Fibroblast of lung (primary cell): ENCODE data around the gene GPR34. TPM values are rescaled to one million over a fixed set of nuclear protein-coding genes. Genes with fewer than 3 reads are reported as not detected.
A peak's percentile ranks its signal among the peaks of the same experiment; 100 is the strongest.

Source experiments
- DNase-seq, 2 donors: peaks; one replicate each; pipeline versions ENCODE4 v3.0.0 to v3.0.0-alpha.2; 2010; ENCODE audit warnings: low read depth in 2 of 2
- H2AFZ ChIP-seq: 2 replicates; pipeline ENCODE4 v1.5.1; 2012; ENCODE audit warnings: low read length, control low read depth, inconsistent platforms
- H3K27ac ChIP-seq: 2 replicates; pipeline ENCODE4 v1.5.1; 2011; ENCODE audit warnings: low read length, control low read depth; ENCODE audit not compliant: insufficient read depth
- H3K27me3 ChIP-seq: 2 replicates; pipeline ENCODE4 v1.5.1; 2011; ENCODE audit warnings: mild to moderate bottlenecking, low read length; ENCODE audit not compliant: control insufficient read depth, insufficient read depth
- H3K36me3 ChIP-seq: 2 replicates; pipeline ENCODE4 v1.5.1; 2011; ENCODE audit warnings: low read length; ENCODE audit not compliant: control insufficient read depth, insufficient read depth
- H3K4me1 ChIP-seq: 2 replicates; pipeline ENCODE4 v1.5.1; 2011; ENCODE audit warnings: low read length; ENCODE audit not compliant: control insufficient read depth, insufficient read depth; ENCODE audit errors: extremely low read depth
- H3K4me2 ChIP-seq: 2 replicates; pipeline ENCODE4 v1.5.1; 2011; ENCODE audit warnings: low read length, control low read depth; ENCODE audit not compliant: insufficient read depth; ENCODE audit errors: extremely low read depth
- H3K4me3 ChIP-seq, 4 experiments: fragments of 200-600 bp in 1 of 4; sonication (generic) in 1 of 4; replicated peaks in 1 of 4; 2 replicates each; pipeline ENCODE4 v1.5.1; 2011 to 2016; ENCODE audit warnings: low read length in 4 of 4, low read depth in 3 of 4, mild to moderate bottlenecking in 3 of 4, control low read depth in 2 of 4, inconsistent platforms in 1 of 4, mixed read lengths in 1 of 4; ENCODE audit not compliant: insufficient read depth in 1 of 4; ENCODE audit errors: control extremely low read depth in 1 of 4
- H3K79me2 ChIP-seq: 2 replicates; pipeline ENCODE4 v1.5.1; 2012; ENCODE audit warnings: mild to moderate bottlenecking, low read length, inconsistent platforms; ENCODE audit not compliant: control insufficient read depth, insufficient read depth
- H3K9ac ChIP-seq: 2 replicates; pipeline ENCODE4 v1.5.1; 2011; ENCODE audit warnings: mild to moderate bottlenecking, low read length, control low read depth; ENCODE audit not compliant: insufficient read depth
- H3K9me3 ChIP-seq: 2 replicates; pipeline ENCODE4 v1.5.1; 2012; ENCODE audit warnings: low read depth, low read length; ENCODE audit not compliant: control insufficient read depth, insufficient read depth
- H4K20me1 ChIP-seq: 2 replicates; pipeline ENCODE4 v1.5.1; 2011; ENCODE audit warnings: low read length; ENCODE audit not compliant: control insufficient read depth, insufficient read depth; ENCODE audit errors: extremely low read depth
- CTCF ChIP-seq, 2 donors: IDR thresholded peaks in 1 of 2; conservative IDR thresholded peaks in 1 of 2; 1 replicate in 1 of 2; 2 replicates in 1 of 2; pipeline ENCODE4 v1.5.1; 2011 to 2012; ENCODE audit warnings: low read length in 2 of 2, control low read depth in 1 of 2, inconsistent platforms in 1 of 2, low read depth in 1 of 2, mild to moderate bottlenecking in 1 of 2
- EZH2 ChIP-seq: IDR thresholded peaks from 2 replicates; pipeline ENCODE4 v1.5.1; 2012; ENCODE audit warnings: low read length, control low read depth, mild to moderate bottlenecking; ENCODE audit errors: missing control alignments
- polyA plus RNA-seq, 2 donors: library from polyadenylated mRNA; depleted of rRNA in 1 of 2; stranded (reverse) in 1 of 2; unstranded in 1 of 2; fragments of >200 nt; gene quantifications; 2 replicates each; pipeline ENCODE4 v1.2.1, GENCODE V29; 2011 to 2012; ENCODE audit warnings: missing spikeins in 1 of 2
- total RNA-seq: library from RNA; depleted of rRNA; stranded (reverse); fragments of >200 nt; gene quantifications from 2 replicates; pipeline ENCODE4 v1.2.1, GENCODE V29; 2014

The GPR34 gene
- total and polyA plus RNA-seq, 2 donors (not counting 1 experiment from before 2014, with no cell fraction given) = not detected

- no peak overlapping the region for H3K4me2 ChIP-seq
- no peaks in the 10 kb centered on the region for H3K36me3 ChIP-seq
- H3K27me3 ChIP-seq = no peaks in the 10 kb centered on the region
- H3K4me1 ChIP-seq = no peaks in the 10 kb centered on the region
- H2AFZ ChIP-seq = no peak overlapping the region
- peak; percentile 35 to 56 for DNase-seq
- H3K79me2 ChIP-seq = no peaks in the 10 kb centered on the region
- TF ChIP-seq EZH2 (no peak), CTCF (conservative IDR thresholded peaks at IDR 0.05 in 1 of 2, IDR thresholded peaks at IDR 0.05 in 1 of 2; ENCODE audit: low read depth in 1 of 2, low read length in 2 of 2) (no peak)
- H3K9ac ChIP-seq = no peak overlapping the region
- H3K4me3 ChIP-seq = no peak overlapping the region
- no peak overlapping the region for H3K27ac ChIP-seq
- H3K9me3 ChIP-seq = no peaks in the 10 kb centered on the region
- H4K20me1 ChIP-seq = no peaks in the 10 kb centered on the region
Measured at GRCh38 chrX:41722816-41723618, 34.2 kb downstream of the GPR34 start.

- no peak for DNase-seq
- Histone ChIP-seq H3K4me1 (no peaks in the 10 kb centered on the region), H3K36me3 (no peaks in the 10 kb centered on the region), H3K27ac (no peak within 1 kb of the TSS), H3K79me2 (no peaks in the 10 kb centered on the region), H3K9me3 (no peaks in the 10 kb centered on the region), H3K27me3 (no peaks in the 10 kb centered on the region), H3K4me2 (no peak within 1 kb of the TSS), H3K4me3 (no peak within 1 kb of the TSS), H3K9ac (no peak within 1 kb of the TSS), H2AFZ (no peak within 1 kb of the TSS), H4K20me1 (no peaks in the 10 kb centered on the region)
- TF ChIP-seq EZH2 = no peak
- no peak for TF ChIP-seq CTCF (conservative IDR thresholded peaks at IDR 0.05 in 1 of 2, IDR thresholded peaks at IDR 0.05 in 1 of 2; ENCODE audit: low read depth in 1 of 2, low read length in 2 of 2)
Measured at GRCh38 chrX:41723826-41724225, 35.1 kb downstream of the GPR34 start, which contains the start of gene GPR82. Gene GPR82 (plus strand): TSS chrX:41724181. CDS start chrX:41727027, 2,846 bp downstream.

- no peak overlapping the region for H3K4me2 ChIP-seq
- H4K20me1 ChIP-seq = no peaks in the 10 kb centered on the region
- H3K79me2 ChIP-seq = no peaks in the 10 kb centered on the region
- TF ChIP-seq EZH2 = no peak
- no peak for TF ChIP-seq CTCF (conservative IDR thresholded peaks at IDR 0.05 in 1 of 2, IDR thresholded peaks at IDR 0.05 in 1 of 2; ENCODE audit: low read depth in 1 of 2, low read length in 2 of 2)
- no peak for DNase-seq
- H3K9ac ChIP-seq = no peak overlapping the region
- no peak overlapping the region for H2AFZ ChIP-seq
- H3K4me3 ChIP-seq = no peak overlapping the region
- H3K27me3 ChIP-seq = no peaks in the 10 kb centered on the region
- no peaks in the 10 kb centered on the region for H3K9me3 ChIP-seq
- H3K36me3 ChIP-seq = no peaks in the 10 kb centered on the region
- no peaks in the 10 kb centered on the region for H3K4me1 ChIP-seq
- no peak overlapping the region for H3K27ac ChIP-seq
Measured at GRCh38 chrX:41728125-41728524, 39.4 kb downstream of the GPR34 start.
